ENCODE measurements around the gene TAP1. TPM values are rescaled to one million over a fixed set of nuclear protein-coding genes. Genes with fewer than 3 reads are reported as not detected.

The TAP1 gene
- total and polyA plus RNA-seq, 2 of the 8 experiments (the other 6 are each of a cell fraction or from before 2014, with no cell fraction given), result 16.8 to 22.0 TPM

GRCh38 chr6:32815115-32815514 lies 38.4 kb downstream of the TAP1 start (continued):
- TF ChIP-seq RFX5 (IDR thresholded peaks at IDR 0.05; ENCODE audit: borderline replicate concordance, low read depth, low read length) (no peak), RBBP5 (IDR thresholded peaks at IDR 0.05; ENCODE audit: borderline replicate concordance, low read depth, low read length) (no peak), YY1 (IDR thresholded peaks at IDR 0.05; ENCODE audit: low read depth, low read length) (no peak), NANOG (IDR thresholded peaks at IDR 0.05; ENCODE audit: insufficient read depth, low read depth, low read length, poor library complexity, severe bottlenecking) (no peak), USF2 (IDR thresholded peaks at IDR 0.05; ENCODE audit: low read length) (no peak)

All from H1 (cell line).